Left lobe of liver (tissue), 2 donors: Measurements from ENCODE around the gene CCL2. TPM values are rescaled to one million over a fixed set of nuclear protein-coding genes. Genes with fewer than 3 reads are reported as not detected.

Experiments used
- ATAC-seq: fragments of 200-7000 bp; cut with Tn5 transposase; one replicate; pipeline ENCODE4 v1.9.1; 2020; ENCODE audit warnings: mild to moderate bottlenecking, moderate library complexity
- DNase-seq: peaks from one replicate; pipeline ENCODE4 v3.0.0-alpha.2; 2020; ENCODE audit warnings: low spot score
- total RNA-seq: library from RNA; stranded (reverse); gene quantifications from one replicate; pipeline ENCODE4 v1.2.1, GENCODE V29; 2021
- donor health status: DM: no; HTN: no; CAD: no; lungs with moderate emphysema.
- donor health status: DM: no; HTN: yes; CAD: no.

Gene CCL2
- total RNA-seq, 1 donor from 2014 or later, result 0.91 TPM

DNA sequence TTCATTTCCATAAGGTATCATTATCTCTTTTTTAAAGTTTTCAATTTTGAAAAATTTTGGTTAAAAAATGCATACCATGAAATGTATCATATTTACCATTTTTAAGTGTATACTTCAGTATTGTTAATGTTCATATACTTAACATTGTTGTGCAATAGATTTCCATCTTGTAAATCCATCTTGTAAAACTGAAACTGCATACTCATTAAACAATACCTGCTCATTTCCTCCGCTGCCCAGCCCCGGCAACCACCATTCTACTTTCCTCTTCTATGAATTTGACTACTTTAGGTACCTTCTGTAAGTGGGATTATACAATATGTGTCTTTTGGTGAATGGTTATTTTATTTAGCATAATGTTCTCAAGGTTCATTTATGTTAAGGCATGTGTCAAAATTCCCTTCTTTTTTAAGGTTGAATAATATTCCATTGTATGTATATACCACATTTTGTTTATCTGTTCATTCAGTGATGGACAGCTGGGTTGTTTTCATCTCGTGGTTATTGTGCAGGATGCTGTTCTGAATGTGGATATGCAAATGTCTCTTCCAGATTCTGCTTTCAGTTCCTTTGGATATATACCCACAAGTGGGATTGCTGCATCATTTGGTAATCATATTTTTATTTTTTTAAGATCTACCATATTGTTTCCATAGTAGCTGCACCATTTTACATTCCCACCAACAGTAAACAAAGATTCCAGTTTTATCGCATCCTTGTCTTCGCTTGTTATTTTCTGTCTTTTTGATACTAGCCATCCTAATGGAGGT, 6.7 kb downstream of the CCL2 start:
- ATAC-seq (no peak), DNase-seq (no peak)

GRCh38 chr17:34265711-34266110, 10.6 kb downstream of the CCL2 start:
- no peak for ATAC-seq
- DNase-seq, result no peak

- ATAC-seq, result no peak
- no peak for DNase-seq
These were observed 14.9 kb downstream of the CCL2 start, which contains the start of gene CCL7 for GRCh38 chr17:34269969-34270368. CCL7 (plus strand) TSS chr17:34270221; CDS start chr17:34270291, 70 bp downstream.

GRCh38 chr17:34275881-34276280, 20.8 kb downstream of the CCL2 start:
- ATAC-seq, result no peak
- no peak for DNase-seq

GRCh38 chr17:34276826-34277225, 21.7 kb downstream of the CCL2 start:
- ATAC-seq, result no peak
- no peak for DNase-seq

DNA sequence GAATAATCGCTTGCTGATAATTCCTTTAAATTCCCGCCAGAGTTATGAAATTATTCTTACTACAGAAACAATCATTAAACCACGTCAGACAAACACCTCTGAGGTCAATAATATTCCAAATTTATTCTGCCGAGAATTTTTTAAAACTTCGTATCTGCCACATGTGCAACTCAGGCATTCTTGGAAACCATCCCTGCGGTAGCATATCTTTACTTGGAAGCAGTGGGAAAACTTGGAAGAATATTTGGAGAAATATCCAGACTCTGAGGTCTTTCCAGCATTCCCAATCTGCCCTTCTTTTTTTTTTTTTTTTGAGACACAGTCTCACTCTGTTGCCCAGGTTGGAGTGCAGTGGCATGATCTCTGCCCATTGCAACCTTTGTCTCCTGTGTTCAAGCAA, 28.5 kb downstream of the CCL2 start:
- DNase-seq (no peak), ATAC-seq (no peak)

- no peak for DNase-seq
- ATAC-seq, result no peak
These were observed 30.3 kb downstream of the CCL2 start, which contains the start of gene CCL11 for GRCh38 chr17:34285286-34285792. CCL11 (plus strand) TSS chr17:34285742; CDS start chr17:34285809, 67 bp downstream.

GRCh38 chr17:34287875-34288274, 32.8 kb downstream of the CCL2 start:
- DNase-seq (no peak), ATAC-seq (no peak)

- DNase-seq (no peak), ATAC-seq (no peak)
These were observed 35.5 kb downstream of the CCL2 start for GRCh38 chr17:34290586-34290985.

DNA sequence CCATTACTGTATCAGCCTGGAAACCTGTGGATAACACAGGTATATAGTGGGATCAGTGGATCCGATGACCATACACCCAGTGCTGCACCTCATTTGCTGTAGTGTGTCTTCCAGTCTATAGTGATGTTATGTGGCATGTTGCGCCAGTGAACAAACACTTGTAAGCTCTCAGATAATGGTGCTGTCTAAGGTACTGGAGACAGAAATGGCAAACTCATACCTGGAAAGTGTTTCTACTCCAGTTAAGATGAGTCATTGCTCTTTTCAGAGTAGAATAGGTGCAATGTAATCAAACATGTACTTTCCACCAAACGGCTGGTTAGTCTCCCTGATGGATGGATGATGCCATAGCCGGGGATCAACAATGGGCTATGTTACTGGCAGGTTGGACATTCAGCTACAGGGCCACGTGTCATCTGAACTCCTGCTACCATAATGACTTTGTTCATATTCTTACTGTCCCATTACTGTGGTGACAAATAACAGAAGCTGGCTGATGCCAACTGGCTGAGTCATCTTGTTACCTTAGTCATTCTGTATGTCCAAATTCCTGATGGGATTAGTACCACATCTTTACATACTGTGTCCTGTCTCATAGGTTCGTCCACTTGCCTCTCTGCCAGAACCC, 36.8 kb downstream of the CCL2 start:
- ATAC-seq (no peak), DNase-seq (no peak)

DNA sequence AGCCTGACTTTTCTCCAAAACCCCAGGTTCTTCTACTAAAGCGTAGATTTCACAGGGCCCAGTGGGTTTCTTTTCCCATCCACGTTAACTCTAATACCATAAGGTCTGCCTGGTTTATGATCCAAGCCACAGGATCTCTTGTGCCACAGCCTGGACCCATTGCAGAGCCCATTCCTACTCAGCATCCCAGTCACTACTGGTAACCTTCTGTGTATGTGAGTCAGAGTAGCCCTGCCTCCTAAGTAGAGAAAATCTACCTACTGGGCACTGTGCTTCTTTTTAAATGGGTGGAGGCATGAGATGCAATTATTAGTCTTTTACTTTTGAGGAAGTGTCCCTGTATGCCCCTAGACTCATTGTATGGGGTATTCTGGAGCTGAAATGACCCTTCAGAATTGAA, 43.9 kb downstream of the CCL2 start:
- DNase-seq (no peak), ATAC-seq (no peak)

GRCh38 chr17:34299956-34300577, 45.0 kb downstream of the CCL2 start:
- DNase-seq (no peak), ATAC-seq (no peak)

- no peak for ATAC-seq
- DNase-seq, result no peak
These were observed 45.7 kb downstream of the CCL2 start for GRCh38 chr17:34300652-34301370.

DNA sequence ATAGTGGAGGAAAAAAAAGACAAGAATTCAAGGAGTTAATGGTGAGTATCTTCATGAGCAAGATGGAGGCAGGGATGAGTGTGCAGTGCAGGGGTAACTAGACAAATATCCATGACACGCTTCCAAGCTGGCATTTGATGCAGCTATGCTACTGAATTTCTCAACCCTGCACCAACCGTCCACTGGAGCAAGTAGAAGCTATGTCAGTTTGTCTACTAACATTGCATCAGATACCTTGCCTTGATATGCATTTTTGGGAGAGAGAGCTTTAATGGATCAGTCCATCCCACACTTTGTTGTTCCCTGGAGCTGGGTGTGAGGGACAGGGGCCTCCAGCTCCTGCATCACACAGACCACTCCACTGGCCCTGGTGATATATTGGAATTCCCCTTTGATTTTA, 46.9 kb downstream of the CCL2 start:
- ATAC-seq, result no peak
- DNase-seq, result no peak

- ATAC-seq (no peak), DNase-seq (no peak)
These were observed 47.6 kb downstream of the CCL2 start for GRCh38 chr17:34302636-34303035.

GRCh38 chr17:34303606-34304005, 48.5 kb downstream of the CCL2 start:
- no peak for ATAC-seq

GRCh38 chr17:34305061-34305460, 50.0 kb downstream of the CCL2 start:
- no peak for DNase-seq
- ATAC-seq, result no peak

More at GRCh38 chr17:34303606-34304005, 48.5 kb downstream of the CCL2 start:
- no peak for DNase-seq

DNA sequence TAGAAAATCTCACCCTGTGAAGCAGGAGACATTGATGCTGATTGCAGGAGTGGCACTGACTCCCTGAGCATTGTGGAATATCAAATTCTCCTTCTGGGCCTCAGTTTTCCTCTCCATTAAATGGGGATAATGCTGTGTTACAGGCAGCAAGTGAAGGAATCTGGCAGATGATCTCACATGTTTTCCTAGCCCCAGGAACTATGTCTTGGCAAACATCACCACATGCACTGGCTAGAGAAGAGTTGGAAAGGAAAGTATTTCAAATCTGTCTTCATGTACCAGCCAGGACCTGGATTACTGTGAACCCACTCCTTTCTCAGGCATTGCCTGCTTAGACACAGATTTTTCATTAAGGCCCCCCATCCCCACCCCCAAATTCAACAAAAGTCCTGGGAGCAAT, 50.5 kb downstream of the CCL2 start:
- ATAC-seq (no peak), DNase-seq (no peak)

GRCh38 chr17:34306466-34306865, 51.4 kb downstream of the CCL2 start:
- ATAC-seq (peak; percentile 31), DNase-seq (no peak)
